ENCODE data around the gene PPP1R1C.
"Not testable (repeated sequence)": the region's sequence is repeated elsewhere in the genome, so short reads cannot be mapped to it uniquely, and the experiment has no call there.

- TF ChIP-seq CTCF, POLR2AphosphoS5 (IDR thresholded peaks at IDR 0.05): not testable (repeated sequence)
Measured at GRCh38 chr2:182030875-182031274, 45.2 kb downstream of the PPP1R1C start.

Data from prostate gland (tissue), 2 donors.